Stimulated activated CD4-positive, alpha-beta T cell treated with anti-CD3 and anti-CD28 coated beads, TNF-alpha, amount 100 ng/mL, for 48 hours (primary cell): ENCODE measurements around the gene ZNF2.

ENCODE experiments used
- DNase-seq, 3 donors: peaks; one replicate each; pipeline ENCODE4 v3.0.0-alpha.2; 2020; ENCODE audit warnings: low read depth in 3 of 3

ZNF2 gene

GRCh38 chr2:95206096-95206495 lies 40.5 kb downstream of the ZNF2 start:
- DNase-seq, result no peak

- peak; percentile 56 to 82 (median 68) for DNase-seq
Observed at GRCh38 chr2:95207111-95207961, 41.7 kb downstream of the ZNF2 start, which contains the start of gene ZNF892. ZNF892 (plus strand) TSS chr2:95207521; CDS start chr2:95207816, 295 bp downstream.

- no peak for DNase-seq
Observed at GRCh38 chr2:95208106-95208505, 42.5 kb downstream of the ZNF2 start.

GRCh38 chr2:95215018-95215612 lies 49.5 kb downstream of the ZNF2 start:
- no peak for DNase-seq

- DNase-seq, result no peak
Observed at GRCh38 chr2:95220449-95220848, 54.8 kb downstream of the ZNF2 start.

- DNase-seq, result no peak
Observed at GRCh38 chr2:95225658-95226057, 60.0 kb downstream of the ZNF2 start.

- DNase-seq, result peak in 1 of 3 donors; percentile 11
Observed at GRCh38 chr2:95231723-95232122, 66.1 kb downstream of the ZNF2 start.

GRCh38 chr2:95232232-95232631 lies 66.6 kb downstream of the ZNF2 start:
- DNase-seq, result no peak
